Stimulated activated CD8-positive, alpha-beta memory T cell treated with anti-CD3 and anti-CD28 coated beads, Interleukin-15, amount 100 ng/mL, for 1 hour (primary cell): ENCODE data around the gene CCDC171.

Experiments
- DNase-seq: peaks from one replicate; pipeline ENCODE4 v3.0.0-alpha.2; 2020; ENCODE audit warnings: low read depth

Gene CCDC171

GRCh38 chr9:15882883-15883282, 330.0 kb downstream of the CCDC171 start:
- DNase-seq = no peak

DNA sequence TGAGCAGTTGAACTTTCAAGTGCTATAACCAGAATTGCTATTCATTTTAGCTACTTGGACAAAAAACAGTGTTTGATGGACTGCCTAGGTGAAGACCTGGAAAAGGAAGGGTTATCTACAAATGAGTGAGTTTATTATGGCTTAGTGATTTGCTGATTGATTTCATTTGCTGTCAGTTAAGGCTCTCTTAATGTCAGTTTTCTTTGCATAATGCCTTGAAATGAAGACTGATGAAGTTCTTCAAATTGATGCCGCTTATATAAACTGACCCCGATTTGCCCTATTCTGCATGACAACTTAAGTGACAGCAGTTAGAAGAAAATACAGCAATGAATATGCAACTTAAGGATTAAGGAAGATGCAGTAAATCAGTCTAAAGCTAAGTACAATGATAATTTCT, 332.6 kb downstream of the CCDC171 start:
- DNase-seq = no peak

- DNase-seq = no peak
These were observed 336.7 kb downstream of the CCDC171 start for GRCh38 chr9:15889555-15889954.

- no peak for DNase-seq
These were observed 348.7 kb downstream of the CCDC171 start for GRCh38 chr9:15901572-15901971.

GRCh38 chr9:15909297-15909696, 356.5 kb downstream of the CCDC171 start:
- no peak for DNase-seq

- no peak for DNase-seq
These were observed 362.9 kb downstream of the CCDC171 start for GRCh38 chr9:15915711-15916110.

DNA sequence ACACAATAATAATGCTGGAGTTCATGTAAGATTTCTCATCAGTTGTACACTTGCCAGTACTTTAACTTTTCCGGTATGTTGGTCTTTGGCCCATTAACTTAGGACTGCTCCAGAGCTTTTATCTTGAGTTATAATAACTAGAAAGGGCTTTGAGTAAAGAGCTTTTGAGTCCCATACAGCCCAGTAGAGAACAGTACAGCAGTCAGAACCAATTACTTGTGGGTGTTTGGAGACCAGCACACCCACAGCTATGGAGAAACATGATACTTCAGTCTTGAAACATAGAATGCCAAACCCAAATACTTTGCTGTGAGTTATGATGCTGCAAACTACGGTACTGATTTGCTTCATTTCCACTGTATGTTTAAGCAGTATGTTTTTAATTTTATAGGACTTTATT, 374.3 kb downstream of the CCDC171 start:
- DNase-seq = no peak

- DNase-seq = no peak
These were observed 382.9 kb downstream of the CCDC171 start for GRCh38 chr9:15935661-15936305.

DNA sequence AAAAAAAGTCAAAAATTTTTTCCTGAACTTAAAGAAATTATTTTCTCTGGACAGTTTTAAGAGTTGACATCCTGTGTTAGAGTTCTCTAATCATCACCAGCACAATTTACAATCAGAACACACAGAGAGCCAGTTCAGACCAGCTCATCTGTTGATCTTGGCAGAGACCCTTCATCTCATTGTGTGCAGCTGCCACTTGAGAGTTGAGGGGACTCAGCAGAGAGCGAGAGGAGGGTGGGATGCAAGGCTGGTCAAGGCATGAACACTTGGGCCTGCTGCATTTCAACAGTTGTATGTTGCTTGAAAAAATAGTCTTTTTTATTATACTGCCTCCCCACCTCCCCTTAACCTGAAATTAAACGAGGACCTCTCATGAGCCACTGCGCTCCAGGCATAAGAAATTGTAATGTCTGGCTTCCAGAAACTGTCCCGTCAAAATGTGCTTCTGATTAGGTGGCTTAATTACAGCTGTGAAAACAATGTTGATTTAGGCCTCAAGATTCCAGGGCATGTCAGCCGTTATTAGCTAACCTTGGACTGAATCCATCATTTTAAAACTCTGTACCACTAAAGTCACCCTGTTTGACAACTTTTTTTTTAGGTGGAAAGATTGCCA, 383.6 kb downstream of the CCDC171 start:
- DNase-seq = no peak

GRCh38 chr9:15942831-15943424, 390.1 kb downstream of the CCDC171 start:
- DNase-seq = no peak

GRCh38 chr9:15944341-15944740, 391.5 kb downstream of the CCDC171 start:
- no peak for DNase-seq

GRCh38 chr9:15959663-15960062, 406.8 kb downstream of the CCDC171 start:
- no peak for DNase-seq

- DNase-seq = no peak
These were observed 408.4 kb downstream of the CCDC171 start for GRCh38 chr9:15961217-15961616.

DNA sequence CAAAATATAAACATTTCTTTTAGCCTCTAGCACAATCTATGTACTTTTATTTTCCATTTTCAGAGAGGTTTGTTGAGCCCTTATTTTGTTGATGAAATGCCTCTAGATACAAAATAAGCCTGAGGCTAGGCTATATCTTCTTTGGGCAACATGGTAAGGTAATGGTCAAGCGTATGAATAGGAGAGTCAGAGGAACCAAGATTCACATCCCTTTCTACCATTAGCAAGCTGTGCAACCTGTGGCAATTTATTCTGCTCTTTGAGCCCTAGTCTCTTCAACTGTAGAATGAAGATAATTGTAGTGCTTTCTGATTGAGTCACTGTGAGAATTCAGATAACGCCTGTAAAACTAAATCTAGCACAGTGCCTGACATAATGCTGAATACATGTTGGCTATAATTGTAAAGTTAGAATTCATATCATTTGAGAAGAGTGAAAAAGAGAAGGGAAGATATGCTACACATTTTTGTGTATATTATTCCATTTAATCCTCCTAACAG, 412.5 kb downstream of the CCDC171 start:
- DNase-seq = no peak

DNA sequence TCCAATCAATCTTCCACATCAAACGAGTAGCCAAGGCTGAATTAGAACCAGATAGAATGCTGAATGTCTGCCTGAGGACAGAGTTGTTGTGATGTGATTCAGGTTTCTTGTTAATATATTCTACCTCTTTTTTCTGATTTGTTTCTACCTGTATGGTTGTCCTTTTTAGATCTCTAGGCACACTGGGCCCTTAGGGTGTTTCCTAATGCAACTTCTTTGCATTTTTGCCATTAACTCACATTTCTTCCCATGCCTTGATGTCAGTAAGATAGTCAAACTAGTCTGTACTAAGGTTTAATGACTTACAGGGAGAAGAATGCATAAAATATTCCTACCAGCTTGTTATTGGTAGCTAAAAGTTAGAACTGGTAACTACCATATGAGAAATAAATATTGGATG, 413.6 kb downstream of the CCDC171 start:
- no peak for DNase-seq

- no peak for DNase-seq
These were observed 414.2 kb downstream of the CCDC171 start for GRCh38 chr9:15967068-15967467.

DNA sequence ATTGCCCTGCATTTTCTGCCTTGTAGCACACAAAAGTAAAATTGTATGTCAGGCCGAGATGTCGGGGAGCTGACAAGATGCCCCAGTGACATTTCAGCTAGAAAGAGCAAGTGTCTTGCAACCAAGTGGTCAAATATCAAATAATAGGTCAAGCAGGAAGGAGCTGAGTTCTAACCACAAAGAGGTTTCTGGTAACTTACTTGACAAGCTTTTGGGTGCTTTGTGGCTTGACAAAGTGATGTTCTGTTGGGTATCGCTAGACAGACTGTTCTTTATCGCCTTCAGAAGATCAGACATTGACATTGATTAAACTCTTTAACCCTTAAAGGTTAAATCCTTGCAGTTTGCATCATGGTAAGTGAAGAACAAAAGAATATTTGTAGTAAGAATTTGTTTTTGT, 419.9 kb downstream of the CCDC171 start:
- no peak for DNase-seq

- no peak for DNase-seq
These were observed 422.4 kb downstream of the CCDC171 start for GRCh38 chr9:15975101-15975778.

GRCh38 chr9:15977438-15977837, 424.6 kb downstream of the CCDC171 start:
- DNase-seq = no peak

DNA sequence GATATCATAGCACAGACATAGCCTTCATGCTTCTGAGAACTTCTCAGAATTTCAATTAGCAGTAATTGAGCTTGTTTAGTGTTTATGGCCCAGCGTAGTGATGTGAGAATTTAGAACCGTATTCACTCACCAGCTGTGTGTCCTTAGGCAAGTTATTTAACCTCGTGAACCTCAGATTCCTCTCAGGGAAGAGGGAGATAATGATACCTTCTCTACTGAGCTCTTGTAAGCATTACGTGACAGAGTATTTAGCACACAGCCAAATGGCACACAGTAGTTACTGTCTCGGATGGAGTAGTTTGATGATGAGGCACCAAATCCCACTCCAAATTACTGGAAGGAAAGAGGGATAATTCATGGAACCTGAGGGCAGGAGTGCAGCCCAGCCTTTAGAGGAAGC, 429.3 kb downstream of the CCDC171 start:
- DNase-seq = no peak

GRCh38 chr9:15999422-16000339, 446.8 kb downstream of the CCDC171 start:
- no peak for DNase-seq

GRCh38 chr9:16000811-16001210, 448.0 kb downstream of the CCDC171 start:
- DNase-seq = no peak
